IMR-90 (cell line): ENCODE measurements around the gene NUP210.

Experiments used
- CEBPB ChIP-seq: IDR thresholded peaks from 2 replicates; pipeline ENCODE4 v1.6.1; 2012; ENCODE audit warnings: low read depth, low read length, improper control_type of control experiment
- MAFK ChIP-seq: IDR thresholded peaks from 2 replicates; pipeline ENCODE4 v1.6.1; 2012; ENCODE audit warnings: low read depth, low read length, improper control_type of control experiment
- POLR2A ChIP-seq: IDR thresholded peaks from 2 replicates; pipeline ENCODE4 v1.6.1; 2012; ENCODE audit warnings: mild to moderate bottlenecking, low read depth, low read length
- RAD21 ChIP-seq: IDR thresholded peaks from 2 replicates; pipeline ENCODE4 v1.6.1; 2012; ENCODE audit warnings: low read length, improper control_type of control experiment
- TF ChIP-seq, protein P1 (sequence below): conservative IDR thresholded peaks from 2 replicates; pipeline ENCODE4 v1.5.1; 2012; ENCODE audit warnings: mild to moderate bottlenecking, low read depth, low read length, improper control_type of control experiment

DNA sequence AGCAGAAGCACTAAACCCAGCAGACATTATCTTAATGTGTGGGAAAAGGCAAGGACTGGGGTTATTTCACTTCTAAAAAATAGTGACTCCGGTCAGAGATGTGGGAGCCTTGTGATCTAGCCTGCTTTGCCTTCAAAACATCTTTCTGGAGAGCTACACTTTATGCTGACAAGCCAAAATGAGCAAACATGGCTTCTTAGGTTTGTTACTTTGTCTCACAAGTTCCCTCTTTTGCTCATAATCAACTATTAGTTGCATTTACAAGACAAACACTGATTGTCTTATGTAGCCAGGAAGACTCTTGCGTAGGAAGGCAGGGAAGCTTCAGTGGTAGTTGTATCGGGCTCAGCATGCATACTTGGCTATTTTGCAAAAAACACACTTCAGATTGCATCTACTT lies 129.2 kb downstream of the NUP210 start:
- TF ChIP-seq, protein P1, sequence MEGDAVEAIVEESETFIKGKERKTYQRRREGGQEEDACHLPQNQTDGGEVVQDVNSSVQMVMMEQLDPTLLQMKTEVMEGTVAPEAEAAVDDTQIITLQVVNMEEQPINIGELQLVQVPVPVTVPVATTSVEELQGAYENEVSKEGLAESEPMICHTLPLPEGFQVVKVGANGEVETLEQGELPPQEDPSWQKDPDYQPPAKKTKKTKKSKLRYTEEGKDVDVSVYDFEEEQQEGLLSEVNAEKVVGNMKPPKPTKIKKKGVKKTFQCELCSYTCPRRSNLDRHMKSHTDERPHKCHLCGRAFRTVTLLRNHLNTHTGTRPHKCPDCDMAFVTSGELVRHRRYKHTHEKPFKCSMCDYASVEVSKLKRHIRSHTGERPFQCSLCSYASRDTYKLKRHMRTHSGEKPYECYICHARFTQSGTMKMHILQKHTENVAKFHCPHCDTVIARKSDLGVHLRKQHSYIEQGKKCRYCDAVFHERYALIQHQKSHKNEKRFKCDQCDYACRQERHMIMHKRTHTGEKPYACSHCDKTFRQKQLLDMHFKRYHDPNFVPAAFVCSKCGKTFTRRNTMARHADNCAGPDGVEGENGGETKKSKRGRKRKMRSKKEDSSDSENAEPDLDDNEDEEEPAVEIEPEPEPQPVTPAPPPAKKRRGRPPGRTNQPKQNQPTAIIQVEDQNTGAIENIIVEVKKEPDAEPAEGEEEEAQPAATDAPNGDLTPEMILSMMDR: no peak
- TF ChIP-seq MAFK (peak; percentile 71), RAD21 (no peak), CEBPB (no peak), POLR2A (no peak)
